CD4-positive, alpha-beta T cell (primary cell): Measurements from ENCODE around the gene PRXL2B. TPM values are rescaled to one million over a fixed set of nuclear protein-coding genes. Genes with fewer than 3 reads are reported as not detected.

Experiments
- ATAC-seq: fragments of 200-7000 bp; cut with Tn5 transposase; one replicate; pipeline ENCODE4 v1.10.0; 2022; ENCODE audit warnings: mild to moderate bottlenecking; ENCODE audit not compliant: poor library complexity
- CTCF ChIA-PET: fragments of 350-600 bp; sonication (Branson Sonifier 250); formaldehyde crosslinking; loops from one replicate; lab custom pipeline; 2021; ENCODE audit warnings: antibody characterized with exemption, inconsistent platforms; lab: Charles Lee
- POLR2A ChIA-PET: fragments of 350-600 bp; sonication (Branson Sonifier 250); formaldehyde crosslinking; loops from one replicate; lab custom pipeline; 2021; ENCODE audit warnings: antibody characterized with exemption, inconsistent platforms; lab: Charles Lee
- DNase-seq, 14 experiments: peaks; one replicate each; pipeline ENCODE4 v3.0.0-alpha.2; 2013 to 2020; ENCODE audit warnings: mixed read lengths in 2 of 14
- H3K27ac ChIP-seq, 2 donors: one replicate each; pipeline versions ENCODE4 v1.5.1 to v1.7.0; 2013; ENCODE audit warnings: low read length in 2 of 2, low read depth in 1 of 2, mild to moderate bottlenecking in 1 of 2
- H3K27me3 ChIP-seq, 2 experiments: 1 replicate in 1 of 2; 2 replicates in 1 of 2; pipeline versions ENCODE4 v1.6.1 to v1.7.0; 2013; ENCODE audit warnings: low read length in 2 of 2, control low read depth in 1 of 2, mild to moderate bottlenecking in 1 of 2, moderate library complexity in 1 of 2; ENCODE audit not compliant: insufficient read depth in 2 of 2, control insufficient read depth in 1 of 2
- H3K36me3 ChIP-seq: one replicate; pipeline ENCODE4 v1.6.1; 2013; ENCODE audit warnings: low read length, control low read depth; ENCODE audit not compliant: insufficient read depth
- H3K4me1 ChIP-seq: one replicate; pipeline ENCODE4 v1.6.1; 2013; ENCODE audit warnings: low read length, control low read depth; ENCODE audit not compliant: insufficient read depth
- H3K4me3 ChIP-seq: one replicate; pipeline ENCODE4 v1.5.1; 2013; ENCODE audit warnings: mild to moderate bottlenecking, low read length, moderate library complexity
- H3K9me3 ChIP-seq, 2 experiments: 1 replicate in 1 of 2; 2 replicates in 1 of 2; pipeline versions ENCODE4 v1.6.1 to v1.7.0; 2013; ENCODE audit warnings: low read length in 2 of 2, mild to moderate bottlenecking in 2 of 2, control low read depth in 1 of 2, moderate library complexity in 1 of 2; ENCODE audit not compliant: control insufficient read depth in 1 of 2, insufficient read depth in 1 of 2
- H3K27ac Mint-ChIP-seq: one replicate; pipeline ENCODE4 v1.8.0; 2020; ENCODE audit warnings: mixed read lengths
- H3K27me3 Mint-ChIP-seq: one replicate; pipeline ENCODE4 v1.8.0; 2021; ENCODE audit warnings: mixed read lengths
- H3K36me3 Mint-ChIP-seq: one replicate; pipeline ENCODE4 v1.8.0; 2021; ENCODE audit warnings: low read depth, mixed read lengths
- H3K4me1 Mint-ChIP-seq: one replicate; pipeline ENCODE4 v1.8.0; 2021; ENCODE audit warnings: low read depth, mixed read lengths
- H3K4me3 Mint-ChIP-seq: one replicate; pipeline ENCODE4 v1.8.0; 2020; ENCODE audit warnings: mild to moderate bottlenecking, mixed read lengths
- H3K9me3 Mint-ChIP-seq: one replicate; pipeline ENCODE4 v1.8.0; 2020; ENCODE audit warnings: mixed read lengths
- CTCF ChIP-seq: fragments of 200-600 bp; IDR thresholded peaks from one replicate; pipeline ENCODE4 v1.8.0; 2022; ENCODE audit warnings: antibody characterized with exemption, mild to moderate bottlenecking
- intact Hi-C, 2 experiments: fragments of 100-400 bp; cut with DNase I in 1 of 2; cut with micrococcal nuclease in 1 of 2; formaldehyde crosslinking; loops; one replicate each; pipeline versions ENCODE4 v1.15.1 to v1.9.0; 2023 to 2025; cut with DNase I, micrococcal nuclease
- total RNA-seq, 174 experiments: library from RNA in 2 of 174; stranded (reverse) in 2 of 174; gene quantifications; one replicate each; pipeline ENCODE4 v1.2.3 and lab custom pipeline; 2021 to 2026

Gene PRXL2B
- total RNA-seq, 2 experiments from 2014 or later: 11.0 to 12.8 TPM

GRCh38 chr1:2603521-2604155, 17.1 kb downstream of the PRXL2B start:
- no peak overlapping the region for H3K4me3 Mint-ChIP-seq
- ChIA-PET CTCF (no interaction called here), POLR2A (no interaction called here)
- ATAC-seq (no peak), DNase-seq (peak in 1 of 14 experiments; percentile 26)
- no peaks in the 10 kb centered on the region for H3K4me1 Mint-ChIP-seq
- H3K27me3 Mint-ChIP-seq: no peaks in the 10 kb centered on the region
- no peaks in the 10 kb centered on the region for H3K36me3 ChIP-seq
- H3K4me1 ChIP-seq: no peaks in the 10 kb centered on the region
- H3K9me3 ChIP-seq: peaks cover 0 to 4% of the 10 kb centered on the region in 2 experiments
- intact Hi-C loops: no loop called here
- H3K9me3 Mint-ChIP-seq: no peaks in the 10 kb centered on the region
- no peak overlapping the region for H3K4me3 ChIP-seq
- no peak for TF ChIP-seq CTCF
- H3K36me3 Mint-ChIP-seq: no peaks in the 10 kb centered on the region
- H3K27ac ChIP-seq: no peak overlapping the region
- no peak overlapping the region for H3K27ac Mint-ChIP-seq
- no peaks in the 10 kb centered on the region for H3K27me3 ChIP-seq

- no peak for ATAC-seq
- Histone ChIP-seq H3K9me3 (peaks cover 0 to 4% of the 10 kb centered on the region in 2 experiments), H3K4me1 (no peaks in the 10 kb centered on the region), H3K36me3 (no peaks in the 10 kb centered on the region), H3K27ac (no peak overlapping the region), H3K27me3 (no peaks in the 10 kb centered on the region), H3K4me3 (no peak overlapping the region)
- Mint-ChIP-seq H3K4me1 (no peaks in the 10 kb centered on the region), H3K27ac (no peak overlapping the region), H3K4me3 (no peak overlapping the region), H3K36me3 (no peaks in the 10 kb centered on the region), H3K9me3 (no peaks in the 10 kb centered on the region), H3K27me3 (no peaks in the 10 kb centered on the region)
- ChIA-PET CTCF (no interaction called here), POLR2A (no interaction called here)
- intact Hi-C loops: no loop called here
- TF ChIP-seq CTCF: no peak
- peak in 1 of 14 experiments; percentile 31 for DNase-seq
These were observed 17.7 kb downstream of the PRXL2B start for GRCh38 chr1:2604156-2604843.

- H3K4me3 Mint-ChIP-seq: no peak overlapping the region
- ChIA-PET POLR2A (no interaction called here), CTCF (no interaction called here)
- TF ChIP-seq CTCF: no peak
- no peaks in the 10 kb centered on the region for H3K36me3 ChIP-seq
- H3K4me3 ChIP-seq: no peak overlapping the region
- intact Hi-C loops: no loop called here
- peaks cover 0 to 4% of the 10 kb centered on the region in 2 experiments for H3K9me3 ChIP-seq
- no peaks in the 10 kb centered on the region for H3K27me3 Mint-ChIP-seq
- no peak overlapping the region for H3K27ac Mint-ChIP-seq
- no peaks in the 10 kb centered on the region for H3K4me1 ChIP-seq
- H3K9me3 Mint-ChIP-seq: no peaks in the 10 kb centered on the region
- H3K36me3 Mint-ChIP-seq: no peaks in the 10 kb centered on the region
- DNase-seq (peak in 1 of 14 experiments; percentile 15), ATAC-seq (no peak)
- H3K4me1 Mint-ChIP-seq: no peaks in the 10 kb centered on the region
- H3K27ac ChIP-seq: no peak overlapping the region
- no peaks in the 10 kb centered on the region for H3K27me3 ChIP-seq
These were observed 18.4 kb downstream of the PRXL2B start for GRCh38 chr1:2604844-2605508.
